ENCODE results near the gene HSDL2.

The HSDL2 gene

GRCh38 chr9:112333639-112334431 is 46.1 kb upstream of the HSDL2 start:
- ChIA-PET CTCF (interaction anchor here (0.5 to 4.1 kb wide), 12 partner anchors 11 to 580 kb away, joined by 3 to 34 read pairs (median 3); no protein-coding TSS in a partner anchor), POLR2A (ENCODE audit: low non-redundant PET) (interaction anchor here (0.5 to 1.0 kb wide), 5 partner anchors 160 to 221 kb away, joined by 3 to 4 read pairs (median 3); no protein-coding TSS in a partner anchor)
- peak; percentile 99 for DNase-seq (ENCODE audit: low spot score)
- peak; percentile 90 for TF ChIP-seq CTCF (conservative IDR thresholded peaks at IDR 0.05; ENCODE audit: low read depth)
- H3K27ac ChIP-seq: peak overlapping the region; percentile 99

DNA sequence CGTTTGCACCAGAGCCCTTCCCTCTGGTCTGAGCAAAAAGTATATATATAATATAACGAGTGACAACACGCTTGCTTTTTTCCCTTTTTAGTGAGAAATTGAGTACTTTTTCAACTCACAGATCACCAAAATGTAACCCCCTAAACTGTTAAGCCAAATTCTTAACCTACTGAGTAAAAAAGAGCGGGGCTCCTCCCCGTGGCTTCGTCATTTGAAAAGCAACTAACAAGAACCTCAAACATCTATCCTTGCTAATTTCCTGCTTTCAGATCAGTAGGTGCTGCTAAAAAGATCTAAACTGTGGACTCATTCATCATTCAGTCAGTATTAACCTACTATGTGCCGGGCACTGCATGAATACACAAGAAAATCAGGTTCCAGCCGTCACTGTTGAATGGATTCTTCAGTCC is 45.5 kb upstream of the HSDL2 start:
- no peak for TF ChIP-seq CTCF (conservative IDR thresholded peaks at IDR 0.05; ENCODE audit: low read depth)
- H3K27ac ChIP-seq: peak overlapping the region; percentile 99
- CTCF ChIA-PET: interaction anchor here (0.6 to 4.1 kb wide), 5 partner anchors 11 to 237 kb away, joined by 3 to 34 read pairs (median 4); no protein-coding TSS in a partner anchor
- POLR2A ChIA-PET (ENCODE audit: low non-redundant PET): interaction anchor here (0.5 kb wide), 2 partner anchors 168 to 377 kb away, joined by 3 to 5 read pairs; no protein-coding TSS in a partner anchor
- peak; percentile 31 for DNase-seq (ENCODE audit: low spot score)

- no peak for DNase-seq (ENCODE audit: low spot score)
- H3K27ac ChIP-seq: no peak overlapping the region
- TF ChIP-seq CTCF (conservative IDR thresholded peaks at IDR 0.05; ENCODE audit: low read depth): no peak
- ChIA-PET POLR2A (ENCODE audit: low non-redundant PET) (no interaction called here), CTCF (interaction anchor here (1.0 kb wide), 1 partner anchor 225 kb away, joined by 3 read pairs; no protein-coding TSS in a partner anchor)
Measured at GRCh38 chr9:112337547-112337946, 42.4 kb upstream of the HSDL2 start.

- peak; percentile 33 for DNase-seq (ENCODE audit: low spot score)
- TF ChIP-seq CTCF (conservative IDR thresholded peaks at IDR 0.05; ENCODE audit: low read depth): no peak
- no peak overlapping the region for H3K27ac ChIP-seq
- ChIA-PET CTCF (interaction anchor here (0.6 kb wide), 1 partner anchor 75 kb away, joined by 3 read pairs; no protein-coding TSS in a partner anchor), POLR2A (ENCODE audit: low non-redundant PET) (no interaction called here)
Measured at GRCh38 chr9:112338561-112338960, 41.3 kb upstream of the HSDL2 start.

- CTCF ChIA-PET: no interaction called here
Measured at GRCh38 chr9:112339886-112340285, 40.0 kb upstream of the HSDL2 start.

More at GRCh38 chr9:112339886-112340285, 40.0 kb upstream of the HSDL2 start:
- no peak overlapping the region for H3K27ac ChIP-seq
- POLR2A ChIA-PET (ENCODE audit: low non-redundant PET): no interaction called here
- DNase-seq (ENCODE audit: low spot score): no peak
- no peak for TF ChIP-seq CTCF (conservative IDR thresholded peaks at IDR 0.05; ENCODE audit: low read depth)

Measured in RWPE1 (cell line).